BLaER1 (cell line): ENCODE data around the gene OR13D1.
"Not testable (repeated sequence)": the region's sequence is repeated elsewhere in the genome, so short reads cannot be mapped to it uniquely, and the experiment has no call there.

Experiments used
- H3K27ac ChIP-seq: shearing (Covaris generic); formaldehyde crosslinking; 2 replicates; pipeline ENCODE4 v1.8.1; 2022
- H3K27me3 ChIP-seq: shearing (Covaris generic); formaldehyde crosslinking; 2 replicates; pipeline ENCODE4 v1.8.1; 2022
- H3K36me3 ChIP-seq: shearing (Covaris generic); formaldehyde crosslinking; 2 replicates; pipeline ENCODE4 v1.8.1; 2022
- H3K4me1 ChIP-seq: shearing (Covaris generic); formaldehyde crosslinking; 2 replicates; pipeline ENCODE4 v1.8.1; 2022
- H3K4me2 ChIP-seq: shearing (Covaris generic); formaldehyde crosslinking; 2 replicates; pipeline ENCODE4 v1.8.1; 2022
- H3K4me3 ChIP-seq: shearing (Covaris generic); formaldehyde crosslinking; 2 replicates; pipeline ENCODE4 v1.8.1; 2022
- H3K9ac ChIP-seq: shearing (Covaris generic); formaldehyde crosslinking; 2 replicates; pipeline ENCODE4 v1.8.1; 2022
- H3K9me3 ChIP-seq: shearing (Covaris generic); formaldehyde crosslinking; 2 replicates; pipeline ENCODE4 v1.8.1; 2022
- H4K20me1 ChIP-seq: shearing (Covaris generic); formaldehyde crosslinking; 2 replicates; pipeline ENCODE4 v1.8.1; 2022
- Cebpa-rat ChIP-seq: shearing (Covaris generic); IDR thresholded peaks from 2 replicates; pipeline ENCODE4 v1.8.1; 2022

Gene OR13D1, protein sequence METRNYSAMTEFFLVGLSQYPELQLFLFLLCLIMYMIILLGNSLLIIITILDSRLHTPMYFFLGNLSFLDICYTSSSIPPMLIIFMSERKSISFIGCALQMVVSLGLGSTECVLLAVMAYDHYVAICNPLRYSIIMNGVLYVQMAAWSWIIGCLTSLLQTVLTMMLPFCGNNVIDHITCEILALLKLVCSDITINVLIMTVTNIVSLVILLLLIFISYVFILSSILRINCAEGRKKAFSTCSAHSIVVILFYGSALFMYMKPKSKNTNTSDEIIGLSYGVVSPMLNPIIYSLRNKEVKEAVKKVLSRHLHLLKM

GRCh38 chr9:104694218-104694617, at the start of gene OR13D1:
TSS of gene OR13D1 (plus strand) at chr9:104694518. CDS start at chr9:104694518, 0 bp downstream.
- Histone ChIP-seq H3K4me3 (no peak within 1 kb of the TSS), H3K9ac (no peak within 1 kb of the TSS), H3K9me3 (no peaks in the 10 kb centered on the region), H3K27ac (no peak within 1 kb of the TSS), H4K20me1 (no peaks in the 10 kb centered on the region), H3K27me3 (no peaks in the 10 kb centered on the region), H3K4me1 (no peaks in the 10 kb centered on the region), H3K4me2 (no peak within 1 kb of the TSS), H3K36me3 (no peaks in the 10 kb centered on the region)
- no peak for TF ChIP-seq Cebpa-rat

- Histone ChIP-seq H3K9me3 (peaks cover 2% of the 10 kb centered on the region; the same call in 1 of the 2 replicates), H3K4me3 (no peak overlapping the region), H3K4me1 (no peaks in the 10 kb centered on the region), H3K4me2 (no peak overlapping the region), H3K9ac (no peak overlapping the region), H3K27ac (no peak overlapping the region), H3K27me3 (no peaks in the 10 kb centered on the region), H3K36me3 (no peaks in the 10 kb centered on the region), H4K20me1 (no peaks in the 10 kb centered on the region)
- TF ChIP-seq Cebpa-rat = no peak
These were observed 35.7 kb upstream of the OR13D1 start for GRCh38 chr9:104658496-104659195.

- H3K27me3 ChIP-seq = no peaks in the 10 kb centered on the region
- H4K20me1 ChIP-seq = no peaks in the 10 kb centered on the region
- H3K4me1 ChIP-seq = no peaks in the 10 kb centered on the region; the same call in 1 of the 2 replicates
- no peaks in the 10 kb centered on the region for H3K9me3 ChIP-seq
- no peak overlapping the region for H3K4me2 ChIP-seq
- H3K4me3 ChIP-seq = no peak overlapping the region
- no peak overlapping the region for H3K27ac ChIP-seq
- no peaks in the 10 kb centered on the region for H3K36me3 ChIP-seq
- no peak for TF ChIP-seq Cebpa-rat
- H3K9ac ChIP-seq = no peak overlapping the region
These were observed 18.7 kb upstream of the OR13D1 start for GRCh38 chr9:104675611-104676010.

DNA sequence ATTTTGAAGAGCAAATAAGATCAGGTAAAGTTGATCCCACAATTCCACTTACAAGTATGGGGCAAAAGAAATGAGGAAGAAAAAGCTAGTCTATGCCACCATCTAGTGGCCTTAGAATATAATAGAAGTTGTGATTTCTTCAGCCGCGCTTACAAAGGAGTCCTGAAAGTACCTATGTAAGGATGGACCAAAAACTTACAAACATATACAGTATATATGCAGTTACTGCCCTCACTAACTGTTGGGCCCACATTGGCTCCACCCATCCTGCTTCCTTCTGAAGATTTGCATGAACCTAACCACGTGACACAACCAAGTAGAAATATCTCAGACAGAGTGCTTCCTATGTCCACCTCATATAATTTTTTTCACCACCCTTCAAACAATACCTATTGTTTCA, 11.7 kb upstream of the OR13D1 start:
- no peak overlapping the region for H3K9ac ChIP-seq
- H3K4me1 ChIP-seq = no peaks in the 10 kb centered on the region; the same call in 1 of the 2 replicates
- no peak overlapping the region for H3K4me3 ChIP-seq
- no peak overlapping the region for H3K27ac ChIP-seq
- TF ChIP-seq Cebpa-rat = no peak
- no peaks in the 10 kb centered on the region for H4K20me1 ChIP-seq
- no peak overlapping the region for H3K4me2 ChIP-seq
- no peaks in the 10 kb centered on the region for H3K36me3 ChIP-seq
- no peaks in the 10 kb centered on the region for H3K27me3 ChIP-seq
- no peaks in the 10 kb centered on the region for H3K9me3 ChIP-seq

DNA sequence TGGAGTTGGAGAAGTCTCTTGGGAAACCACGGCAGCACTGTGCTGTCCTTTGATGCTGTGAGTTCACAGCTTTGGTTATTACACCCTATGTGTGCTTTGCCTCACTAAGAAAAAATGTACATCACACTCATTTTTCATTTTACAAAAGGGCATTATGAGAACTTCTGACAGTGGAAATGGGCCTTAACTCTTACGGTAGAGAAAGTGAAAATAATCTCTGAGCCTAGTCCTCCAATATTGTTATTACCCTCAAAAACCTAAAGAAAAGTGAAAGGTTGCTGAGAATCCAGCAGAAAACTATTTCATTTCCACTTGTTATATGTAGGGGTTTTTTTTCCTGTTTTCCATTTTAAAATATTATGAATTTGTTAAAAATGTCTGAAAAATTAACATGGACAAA, 8.2 kb upstream of the OR13D1 start:
- Histone ChIP-seq H3K4me3 (no peak overlapping the region), H3K9ac (no peak overlapping the region), H3K9me3 (no peaks in the 10 kb centered on the region), H3K4me2 (no peak overlapping the region), H3K4me1 (no peaks in the 10 kb centered on the region; the same call in 1 of the 2 replicates), H3K36me3 (no peaks in the 10 kb centered on the region), H4K20me1 (no peaks in the 10 kb centered on the region), H3K27me3 (no peaks in the 10 kb centered on the region), H3K27ac (no peak overlapping the region)
- TF ChIP-seq Cebpa-rat = no peak

GRCh38 chr9:104700306-104700705, 6.0 kb downstream of the OR13D1 start:
- no peaks in the 10 kb centered on the region for H4K20me1 ChIP-seq
- no peaks in the 10 kb centered on the region; the same call in 1 of the 2 replicates for H3K9me3 ChIP-seq
- H3K27ac ChIP-seq = no peak overlapping the region
- H3K4me3 ChIP-seq = no peak overlapping the region
- H3K27me3 ChIP-seq = no peaks in the 10 kb centered on the region
- no peak overlapping the region for H3K4me2 ChIP-seq
- H3K9ac ChIP-seq = no peak overlapping the region
- no peaks in the 10 kb centered on the region for H3K36me3 ChIP-seq
- H3K4me1 ChIP-seq = no peaks in the 10 kb centered on the region
- no peak for TF ChIP-seq Cebpa-rat

DNA sequence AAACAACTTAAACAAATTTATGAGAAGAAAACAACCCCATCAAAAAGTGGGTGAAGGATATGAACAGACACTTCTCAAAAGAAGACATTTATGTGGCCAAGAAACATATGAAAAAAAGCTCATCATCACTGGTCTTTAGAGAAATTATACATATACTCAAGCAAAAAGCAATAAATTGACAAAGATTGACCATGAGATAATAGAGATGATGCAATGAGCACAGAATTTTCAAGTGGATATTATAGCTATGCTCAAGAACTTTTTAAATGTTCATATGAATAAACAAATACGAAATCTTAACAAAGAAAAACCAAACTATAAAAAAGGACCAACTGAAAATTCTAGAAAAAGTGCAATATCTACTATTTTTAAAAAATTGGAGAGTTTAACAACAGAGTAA, 14.4 kb downstream of the OR13D1 start:
- H3K9ac ChIP-seq, H3K4me3 ChIP-seq, H3K36me3 ChIP-seq, H4K20me1 ChIP-seq, H3K9me3 ChIP-seq, H3K27me3 ChIP-seq, H3K4me1 ChIP-seq, H3K27ac ChIP-seq, H3K4me2 ChIP-seq: not testable (repeated sequence)

DNA sequence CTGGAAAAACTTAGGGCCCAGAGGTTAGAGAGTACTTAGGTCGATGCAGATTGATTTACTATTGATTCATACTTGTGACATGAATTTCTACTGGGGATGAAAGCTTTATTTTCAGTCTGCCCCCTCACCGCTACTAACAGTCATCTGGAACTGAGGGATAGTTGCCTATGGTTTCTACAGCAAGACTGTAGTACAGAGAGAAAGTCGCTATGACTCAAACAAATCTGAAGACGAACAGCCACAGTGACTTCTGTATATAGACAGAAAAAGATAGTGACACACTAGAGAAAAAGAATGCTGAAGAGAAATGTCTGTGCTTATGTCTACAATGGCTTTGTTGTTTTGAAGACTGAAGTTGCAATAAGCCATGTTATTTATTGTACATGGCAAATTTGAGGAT, 17.3 kb downstream of the OR13D1 start:
- no peak overlapping the region for H3K27ac ChIP-seq
- no peak for TF ChIP-seq Cebpa-rat
- H3K4me2 ChIP-seq = no peak overlapping the region

DNA sequence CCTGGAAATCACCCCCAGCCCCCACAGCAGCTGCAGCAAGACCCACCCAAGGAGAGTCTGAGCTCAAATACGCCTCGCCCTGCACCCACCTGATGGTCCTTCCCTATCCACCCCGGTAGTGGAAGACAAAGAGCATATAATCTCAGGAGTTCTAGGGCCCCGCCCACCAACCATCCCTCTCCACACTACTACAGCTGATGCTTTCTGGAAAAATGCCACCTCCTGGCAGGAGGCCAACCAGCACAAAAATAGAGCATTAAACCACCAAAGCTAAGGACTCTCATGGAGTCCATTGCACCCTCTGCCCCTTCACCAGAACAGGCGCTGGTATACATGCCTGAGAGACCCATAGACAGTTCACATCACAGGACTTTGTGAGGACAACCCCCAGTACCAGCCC, 30.7 kb downstream of the OR13D1 start:
- H3K27me3 ChIP-seq = no peaks in the 10 kb centered on the region

More for the DNA sequence above, 17.3 kb downstream of the OR13D1 start:
- H3K9me3 ChIP-seq = no peaks in the 10 kb centered on the region
- no peak overlapping the region for H3K9ac ChIP-seq
- no peaks in the 10 kb centered on the region for H4K20me1 ChIP-seq
- no peaks in the 10 kb centered on the region for H3K36me3 ChIP-seq
- no peaks in the 10 kb centered on the region for H3K4me1 ChIP-seq
- H3K27me3 ChIP-seq = no peaks in the 10 kb centered on the region
- no peak overlapping the region for H3K4me3 ChIP-seq

DNA sequence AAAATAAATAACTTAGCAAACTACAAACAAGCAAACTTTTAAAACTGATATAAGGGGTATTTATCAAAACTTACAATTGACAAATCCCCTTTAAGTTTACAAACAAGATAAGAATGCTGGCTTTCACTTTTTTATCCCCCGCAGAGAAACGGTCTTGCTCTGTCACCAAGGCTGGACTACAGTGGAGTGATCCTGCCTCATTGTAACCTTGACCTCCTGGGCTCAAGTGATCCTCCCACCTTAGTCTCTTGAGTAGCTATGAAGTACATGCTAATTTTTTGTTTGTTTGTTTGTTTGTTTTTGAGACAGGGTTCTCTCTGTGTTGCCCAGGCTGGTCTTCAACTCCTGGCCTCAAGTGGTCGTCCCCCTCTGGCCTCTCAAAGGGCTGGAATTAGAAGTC, 44.1 kb downstream of the OR13D1 start:
- Histone ChIP-seq H3K27me3 (no peaks in the 10 kb centered on the region), H3K4me1 (peaks cover 13% of the 10 kb centered on the region), H4K20me1 (no peaks in the 10 kb centered on the region), H3K9me3 (no peaks in the 10 kb centered on the region), H3K4me2 (no peak overlapping the region), H3K27ac (no peak overlapping the region), H3K36me3 (no peaks in the 10 kb centered on the region), H3K9ac (no peak overlapping the region), H3K4me3 (no peak overlapping the region)
- TF ChIP-seq Cebpa-rat = no peak

More for the DNA sequence above, 30.7 kb downstream of the OR13D1 start:
- Histone ChIP-seq H3K9me3 (0 out of 2 replicates have a peak, but pooled peaks cover under 1% of the 10 kb centered on the region), H3K9ac (no peak overlapping the region), H3K36me3 (no peaks in the 10 kb centered on the region), H3K4me2 (no peak overlapping the region), H3K4me3 (no peak overlapping the region), H3K27ac (no peak overlapping the region), H3K4me1 (no peaks in the 10 kb centered on the region), H4K20me1 (no peaks in the 10 kb centered on the region)
- no peak for TF ChIP-seq Cebpa-rat
